Fibroblast of skin of right biceps (primary cell): Measurements from ENCODE around the gene FXR2.
"Not testable (repeated sequence)": the region's sequence is repeated elsewhere in the genome, so short reads cannot be mapped to it uniquely, and the experiment has no call there.

ENCODE experiments used
- DNase-seq: peaks from one replicate; pipeline ENCODE4 v3.0.0-alpha.2; 2013

FXR2 gene

DNA sequence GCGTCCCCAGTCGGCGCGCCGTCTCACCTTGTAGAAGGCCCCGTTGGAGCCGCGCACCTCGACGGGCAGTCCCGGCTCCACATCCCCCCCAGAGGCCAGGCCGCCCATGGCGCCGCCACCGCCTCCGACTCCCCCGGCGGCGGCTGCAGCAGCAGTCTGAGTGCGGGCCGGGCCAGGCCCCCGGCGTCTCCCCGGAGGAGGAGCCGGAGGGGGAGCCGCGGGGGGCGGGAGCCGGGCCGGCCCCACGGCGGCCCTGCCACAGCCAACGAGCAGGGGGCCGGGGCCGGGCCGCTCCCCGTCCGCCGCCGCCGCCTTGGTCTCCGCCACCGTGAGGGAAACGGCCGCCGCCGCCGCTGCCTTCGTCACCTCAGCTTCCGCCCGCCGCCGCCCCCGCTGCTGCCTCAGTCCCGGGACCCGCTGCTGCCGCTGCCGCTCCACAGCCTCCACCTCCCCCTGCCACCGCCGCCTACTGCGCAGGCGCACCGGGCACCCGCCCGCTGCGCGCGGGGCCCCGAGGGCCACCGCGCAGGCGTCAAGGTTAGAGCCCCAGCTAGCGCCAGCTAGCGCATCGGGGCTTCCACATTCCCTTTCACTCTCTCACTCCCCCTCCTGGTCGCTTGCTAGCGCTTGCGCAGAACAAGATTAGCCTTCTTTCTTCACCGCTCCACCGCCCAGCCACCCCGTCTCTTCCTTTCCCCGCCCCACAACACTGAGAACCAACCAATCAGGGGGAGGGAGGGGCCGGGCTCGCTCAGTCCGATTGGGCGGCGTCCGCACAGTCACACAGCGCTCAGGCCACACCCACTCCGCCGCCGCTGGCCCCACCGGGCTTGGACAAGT is at the start of gene FXR2:
FXR2 (minus strand) TSS at position 473 of the 840 bp plus-strand sequence; CDS start at position 108, 365 bp downstream.
- DNase-seq: peak; percentile 100

- DNase-seq: no peak
Measured at GRCh38 chr17:7656958-7657609, 42.4 kb upstream of the FXR2 start.

GRCh38 chr17:7655541-7655840 is 40.8 kb upstream of the FXR2 start:
- DNase-seq: no peak

GRCh38 chr17:7654832-7655540 is 40.3 kb upstream of the FXR2 start:
- peak; percentile 48 for DNase-seq

DNA sequence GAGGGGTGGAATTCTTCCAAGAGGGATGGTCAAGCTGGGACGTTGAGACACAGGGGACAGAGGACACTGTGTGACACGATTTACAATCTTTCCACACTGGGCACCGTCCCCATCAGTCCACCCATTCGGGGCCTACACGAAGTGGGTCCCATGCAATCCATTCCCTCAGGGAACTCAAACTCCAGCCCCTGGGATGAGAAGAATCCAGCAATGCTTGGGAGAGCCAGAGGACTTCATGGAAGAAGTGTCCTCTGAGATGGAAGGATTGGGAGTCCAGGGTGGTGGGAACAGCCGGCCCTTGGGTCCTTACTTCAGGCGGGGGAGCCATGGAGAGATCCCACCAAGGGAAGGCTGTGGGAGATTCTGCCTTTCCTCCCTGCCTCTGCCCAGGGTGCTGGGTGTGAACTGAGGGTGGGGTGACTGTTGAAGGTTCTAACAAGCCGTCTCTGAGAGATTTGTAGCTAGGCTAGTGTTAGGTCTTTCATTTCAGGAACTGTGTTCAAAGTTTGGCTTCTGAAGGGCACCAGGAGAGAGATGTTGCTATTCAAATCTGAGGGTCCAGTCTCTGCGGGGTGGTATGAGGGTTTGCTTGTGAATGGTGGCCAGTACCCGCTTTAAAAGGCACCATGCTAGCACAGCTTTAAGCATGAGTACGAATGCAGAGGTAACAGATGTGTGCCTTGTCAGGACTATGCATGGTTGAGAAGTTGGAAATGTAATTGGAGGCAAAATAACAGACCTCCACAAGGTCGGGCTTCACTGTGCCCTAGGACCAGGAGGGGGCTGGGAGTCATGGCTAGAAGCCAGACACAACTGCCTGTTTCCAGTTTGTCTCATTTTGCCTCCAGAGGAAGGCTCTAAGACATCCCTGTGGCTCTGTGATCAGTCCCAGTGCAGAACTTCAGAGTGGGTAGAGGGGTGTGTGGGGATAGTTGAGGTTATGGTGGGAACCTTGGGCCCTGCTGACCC is 38.0 kb upstream of the FXR2 start:
- no peak for DNase-seq

GRCh38 chr17:7651665-7652387 is 37.1 kb upstream of the FXR2 start:
- DNase-seq: no peak

DNA sequence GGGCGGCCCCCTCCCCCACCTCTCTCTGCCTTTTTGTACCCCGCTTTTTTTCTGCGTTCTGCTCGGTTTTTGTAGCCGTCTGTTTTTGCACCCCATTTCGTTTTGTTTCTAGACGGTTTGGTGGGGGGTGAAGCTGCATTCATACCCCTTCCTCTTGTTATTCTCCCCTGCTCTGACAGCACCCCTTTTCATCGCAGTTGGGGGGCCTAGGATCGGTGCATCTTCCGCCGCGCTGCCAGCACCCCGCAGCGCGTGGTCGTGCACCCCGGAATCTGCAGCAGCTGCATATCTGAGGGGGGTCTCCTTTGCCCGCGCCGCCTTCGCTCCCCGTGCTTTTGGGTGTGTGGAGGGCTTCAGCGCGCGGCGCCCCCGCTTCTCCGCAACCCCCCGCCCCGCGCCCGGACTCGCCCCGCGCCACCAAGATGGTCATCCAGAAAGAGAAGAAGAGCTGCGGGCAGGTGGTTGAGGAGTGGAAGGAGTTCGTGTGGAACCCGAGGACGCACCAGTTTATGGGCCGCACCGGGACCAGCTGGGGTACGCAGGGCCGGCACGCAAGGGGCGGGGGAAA is 36.5 kb upstream of the FXR2 start:
- no peak for DNase-seq

DNA sequence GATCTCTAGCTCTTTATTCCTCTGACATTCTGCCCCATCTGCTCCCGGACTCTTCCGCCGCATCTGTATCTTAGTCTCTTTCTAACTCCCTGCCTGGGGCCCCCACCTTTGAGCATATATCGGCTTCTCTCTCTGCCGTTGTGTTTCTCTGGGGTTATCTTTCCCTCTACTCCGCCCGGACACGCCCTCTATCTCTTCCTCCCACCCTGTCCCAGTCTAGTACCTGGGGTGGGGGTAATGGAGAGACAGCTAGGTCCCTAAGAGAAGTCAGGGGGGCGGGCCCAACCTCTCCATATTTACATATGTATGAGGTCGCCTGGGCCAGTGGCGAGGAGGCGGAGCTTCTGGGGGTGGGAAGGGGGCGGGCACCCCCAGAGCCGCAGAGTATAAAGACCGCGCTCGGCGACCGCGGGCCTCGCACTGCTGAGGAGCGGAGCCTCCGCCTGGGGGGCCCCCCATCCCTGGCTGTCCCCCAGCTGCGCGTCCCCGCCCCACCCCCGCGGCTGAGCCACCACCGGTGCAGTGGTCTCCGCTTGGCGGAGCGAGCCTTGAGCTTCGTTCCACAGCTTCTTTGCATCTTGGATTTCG is 35.9 kb upstream of the FXR2 start, which contains the start of gene ATP1B2:
ATP1B2 (plus strand) TSS at position 418 of the 588 bp plus-strand sequence. CDS start 593 bp downstream, outside the sequence.
- peak; percentile 27 for DNase-seq

GRCh38 chr17:7647018-7647417 is 32.3 kb upstream of the FXR2 start:
- no peak for DNase-seq

GRCh38 chr17:7646457-7646856 is 31.8 kb upstream of the FXR2 start:
- DNase-seq: no peak

DNA sequence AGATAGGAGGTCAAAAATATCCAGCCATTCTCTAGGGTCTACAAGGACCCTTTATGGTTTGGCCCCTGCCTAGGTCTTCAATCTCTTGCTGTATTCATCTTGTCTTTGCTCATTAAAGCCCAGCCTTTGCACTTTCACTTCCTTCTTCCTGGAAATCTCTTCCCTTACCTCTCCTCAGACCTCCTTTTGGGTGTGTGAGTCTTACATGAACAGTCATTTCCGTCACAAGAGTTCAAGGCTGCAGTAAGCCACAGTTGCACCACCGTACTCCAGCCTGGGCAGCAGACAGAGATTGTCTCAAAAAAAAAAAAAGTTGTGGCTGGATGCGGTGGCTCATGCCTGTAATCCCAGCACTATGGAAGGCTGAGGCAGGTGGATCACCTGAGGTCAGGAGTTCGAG is 30.1 kb upstream of the FXR2 start:
- DNase-seq: no peak

GRCh38 chr17:7641635-7642034 is 26.9 kb upstream of the FXR2 start:
- not testable (repeated sequence) for DNase-seq

DNA sequence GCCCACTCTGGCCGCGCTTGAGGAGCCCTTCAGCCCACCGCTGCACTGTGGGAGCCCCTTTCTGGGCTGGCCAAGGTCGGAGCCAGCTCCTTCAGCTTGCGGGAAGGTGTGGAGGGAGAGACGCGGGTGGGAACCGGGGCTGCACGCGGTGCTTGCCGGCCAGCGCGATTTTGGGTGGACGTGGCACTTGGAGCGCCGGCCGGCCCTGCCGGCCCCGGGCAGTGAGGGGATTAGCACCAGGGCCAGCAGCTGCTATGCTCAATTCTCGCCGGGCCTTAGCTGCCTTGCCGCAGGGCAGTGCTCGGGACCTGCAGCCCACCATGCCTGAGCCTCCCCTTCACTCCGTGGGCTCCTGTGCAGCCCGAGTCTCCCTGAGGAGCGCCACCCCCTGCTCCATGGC is 26.1 kb upstream of the FXR2 start:
- no peak for DNase-seq

- DNase-seq: no peak
Measured at GRCh38 chr17:7636163-7636562, 21.5 kb upstream of the FXR2 start.

DNA sequence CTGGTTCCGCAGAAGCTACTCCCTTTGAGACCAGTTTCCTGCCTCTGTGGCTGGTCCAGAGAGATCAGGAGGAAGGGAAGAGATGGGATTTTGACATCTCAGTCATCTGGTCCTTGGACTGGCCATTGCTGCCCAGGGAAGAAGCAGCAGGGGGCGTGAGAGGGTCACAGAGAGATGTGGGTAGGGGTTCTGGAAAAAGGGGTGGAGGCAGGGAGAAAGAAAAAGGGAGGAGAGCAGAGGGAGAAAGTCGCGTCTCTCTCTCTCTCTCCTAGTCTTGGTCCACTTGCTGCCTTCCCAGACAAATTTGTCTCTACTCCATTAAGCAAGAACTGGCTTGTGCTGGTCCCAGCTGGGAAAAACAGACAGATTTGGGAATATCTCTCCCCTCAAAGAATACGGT is 19.7 kb upstream of the FXR2 start:
- DNase-seq: peak; percentile 41

DNA sequence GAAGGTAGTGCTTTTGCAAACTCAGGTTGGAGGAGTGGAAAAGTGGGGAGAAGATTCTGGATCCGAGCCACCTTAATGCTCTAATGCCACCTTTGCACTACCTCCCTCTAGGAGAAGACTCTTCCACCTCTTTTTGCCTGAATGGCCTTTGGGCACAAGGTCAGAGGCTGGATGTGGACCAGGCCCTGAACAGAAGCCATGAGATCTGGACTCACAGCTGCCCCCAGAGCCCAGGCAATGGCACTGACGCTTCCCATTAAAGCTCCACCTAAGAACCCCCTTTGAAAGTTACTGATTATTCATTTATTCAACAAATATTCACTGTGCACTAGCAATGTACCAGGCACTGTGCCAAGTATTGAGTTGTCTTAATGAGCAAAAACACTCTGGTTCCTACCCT is 18.4 kb upstream of the FXR2 start:
- DNase-seq: no peak

GRCh38 chr17:7632492-7632894 is 17.8 kb upstream of the FXR2 start:
- peak; percentile 41 for DNase-seq

DNA sequence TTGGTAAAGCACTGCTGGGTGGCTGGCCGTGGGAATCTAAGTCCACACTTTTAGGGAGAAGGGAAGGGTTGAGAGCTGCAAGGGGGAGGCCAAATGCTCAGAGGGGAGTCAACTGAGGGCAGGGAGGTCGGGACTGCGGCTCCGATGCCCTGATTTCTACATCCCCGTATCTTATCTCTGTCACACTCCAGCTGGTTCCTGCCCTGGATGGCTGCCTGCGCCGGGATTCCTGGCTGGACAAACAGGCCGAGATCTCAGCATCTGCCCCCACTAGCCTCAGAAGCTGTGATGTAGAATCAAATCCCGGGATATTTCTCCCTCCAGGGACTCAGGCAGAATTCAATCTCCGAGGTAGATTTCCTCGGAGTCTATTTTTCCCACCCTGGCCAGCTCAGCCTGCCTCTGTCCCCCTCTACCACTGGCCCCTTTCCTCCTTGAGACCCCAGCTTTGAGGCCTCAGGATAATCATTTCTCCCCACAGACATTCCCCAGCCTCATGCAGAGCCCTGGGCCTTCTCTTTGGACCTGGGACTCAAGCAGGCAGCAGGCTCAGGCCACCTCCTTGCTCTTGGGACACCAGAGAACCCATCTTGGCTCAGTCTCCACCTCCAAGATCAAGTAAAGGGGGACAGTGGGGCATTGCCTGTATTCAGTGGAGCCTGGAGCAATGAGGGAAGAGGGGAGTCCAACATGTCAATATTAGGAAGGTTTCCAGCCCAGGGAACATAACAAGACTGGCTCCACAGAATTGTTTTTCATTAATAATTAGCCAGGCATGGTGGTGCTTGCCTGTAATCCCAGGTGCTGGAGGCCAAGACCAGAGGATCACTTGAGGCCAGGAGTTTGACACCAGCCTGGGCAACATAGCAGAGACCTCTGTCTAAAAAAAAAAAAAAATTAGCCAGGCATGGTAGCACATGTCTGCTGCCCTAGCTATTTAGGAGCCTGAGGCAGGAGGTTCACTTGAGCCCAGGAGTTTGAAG is 17.0 kb upstream of the FXR2 start:
- DNase-seq: no peak

- no peak for DNase-seq
Measured at GRCh38 chr17:7629939-7630571, 15.4 kb upstream of the FXR2 start, which contains the start of gene SHBG. Gene SHBG, plus strand, starts transcription at chr17:7630135. Its CDS starts 38 bp downstream, at chr17:7630173.
